HG02798 (cell line): ENCODE measurements around the gene ZBTB16.

Experiments used
- ATAC-seq: cut with Tn5 transposase; IDR thresholded peaks from one replicate; pipeline ENCODE4 v1.9.1; 2021; ENCODE audit warnings: mild to moderate bottlenecking; ENCODE audit not compliant: unreplicated experiment, poor library complexity

ZBTB16 gene

GRCh38 chr11:114063149-114063828 lies 3.8 kb downstream of the ZBTB16 start:
- no peak for ATAC-seq

- ATAC-seq = no peak
Measured at GRCh38 chr11:114063829-114064201, 4.3 kb downstream of the ZBTB16 start.

GRCh38 chr11:114064216-114064615 lies 4.7 kb downstream of the ZBTB16 start:
- ATAC-seq = no peak

- ATAC-seq = no peak
Measured at GRCh38 chr11:114065094-114065493, 5.6 kb downstream of the ZBTB16 start.

- no peak for ATAC-seq
Measured at GRCh38 chr11:114066046-114066648, 6.6 kb downstream of the ZBTB16 start.

- ATAC-seq = no peak
Measured at GRCh38 chr11:114068327-114068726, 8.8 kb downstream of the ZBTB16 start.

- no peak for ATAC-seq
Measured at GRCh38 chr11:114070464-114071139, 11.1 kb downstream of the ZBTB16 start.

GRCh38 chr11:114073007-114073827 lies 13.7 kb downstream of the ZBTB16 start:
- ATAC-seq = no peak

GRCh38 chr11:114073828-114074381 lies 14.4 kb downstream of the ZBTB16 start:
- ATAC-seq = no peak

GRCh38 chr11:114074546-114075343 lies 15.2 kb downstream of the ZBTB16 start:
- ATAC-seq = no peak

GRCh38 chr11:114075344-114075610 lies 15.8 kb downstream of the ZBTB16 start:
- no peak for ATAC-seq

- ATAC-seq = no peak
Measured at GRCh38 chr11:114075891-114076441, 16.5 kb downstream of the ZBTB16 start.

- no peak for ATAC-seq
Measured at GRCh38 chr11:114076921-114077331, 17.4 kb downstream of the ZBTB16 start.

GRCh38 chr11:114077482-114078305 lies 18.2 kb downstream of the ZBTB16 start:
- ATAC-seq = no peak

- ATAC-seq = no peak
Measured at GRCh38 chr11:114078423-114078822, 18.9 kb downstream of the ZBTB16 start.

- ATAC-seq = no peak
Measured at GRCh38 chr11:114079511-114080065, 20.1 kb downstream of the ZBTB16 start.

- ATAC-seq = no peak
Measured at GRCh38 chr11:114080219-114080618, 20.7 kb downstream of the ZBTB16 start.

GRCh38 chr11:114080769-114081168 lies 21.3 kb downstream of the ZBTB16 start:
- ATAC-seq = no peak
